Measurements from ENCODE around the gene ADGRB2. TPM values are rescaled to one million over a fixed set of nuclear protein-coding genes. Genes with fewer than 3 reads are reported as not detected.

ADGRB2 gene
- total and polyA plus RNA-seq, 2 experiments from 2014 or later = 0.51 to 3.6 TPM

DNA sequence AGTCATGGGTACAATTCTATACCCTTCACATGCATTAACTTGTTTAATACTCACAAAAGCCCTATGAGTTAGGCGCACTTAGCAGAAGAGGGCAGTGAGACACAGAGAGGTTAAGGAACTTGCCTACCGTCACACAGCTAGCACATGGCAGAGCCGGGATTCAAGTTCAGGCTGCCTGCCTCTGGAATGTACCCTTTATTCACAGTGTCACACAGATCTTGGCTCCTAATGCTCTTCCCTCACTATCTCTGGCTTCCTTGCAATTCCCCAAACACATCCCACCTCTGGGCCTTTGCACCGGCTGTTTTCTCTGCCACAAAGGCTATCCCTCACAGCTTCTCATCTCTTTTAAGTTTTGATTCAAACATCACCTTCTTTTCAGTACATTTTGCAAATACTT lies 85.5 kb downstream of the ADGRB2 start:
- Histone ChIP-seq H4K20me1 (ENCODE audit: insufficient read depth) (no peaks in the 10 kb centered on the region), H3K9me2 (ENCODE audit: insufficient read depth) (no peaks in the 10 kb centered on the region), H3K9me3 (ENCODE audit: low read depth) (no peaks in the 10 kb centered on the region), H3K36me3 (ENCODE audit: low read depth) (peaks cover 3% of the 10 kb centered on the region; the same call in 1 of the 2 replicates), H3K27ac (no peak overlapping the region), H3K4me1 (ENCODE audit: insufficient read depth) (no peaks in the 10 kb centered on the region), H3F3A (ENCODE audit: insufficient read depth) (no peaks in the 10 kb centered on the region), H3K4me2 (ENCODE audit: unreplicated experiment) (no peak overlapping the region), H3K4me3 (no peak overlapping the region), H3K9ac (no peak overlapping the region), H3K27me3 (replicated peaks; ENCODE audit: insufficient read depth) (no peaks in the 10 kb centered on the region), H2AFZ (no peak overlapping the region), H3K79me2 (ENCODE audit: insufficient read depth) (no peaks in the 10 kb centered on the region)
- DNase-seq = no peak
- WGBS, 2 experiments (ENCODE audit: low coverage in 1 of 2, low lambda C conversion rate in 2 of 2, missing lambda C conversion rate in 2 of 2) = 89 to 92% methylated on average over 4 of the region's 4 CpGs
- in situ Hi-C loops (cut with MboI) = no loop called here
- no peak for TF ChIP-seq EZH2 (IDR thresholded peaks at IDR 0.05; ENCODE audit: insufficient read depth, poor library complexity, severe bottlenecking)
- no peak for TF ChIP-seq EZH2phosphoT487 (IDR thresholded peaks at IDR 0.05; ENCODE audit: insufficient read depth, low read depth)

DNA sequence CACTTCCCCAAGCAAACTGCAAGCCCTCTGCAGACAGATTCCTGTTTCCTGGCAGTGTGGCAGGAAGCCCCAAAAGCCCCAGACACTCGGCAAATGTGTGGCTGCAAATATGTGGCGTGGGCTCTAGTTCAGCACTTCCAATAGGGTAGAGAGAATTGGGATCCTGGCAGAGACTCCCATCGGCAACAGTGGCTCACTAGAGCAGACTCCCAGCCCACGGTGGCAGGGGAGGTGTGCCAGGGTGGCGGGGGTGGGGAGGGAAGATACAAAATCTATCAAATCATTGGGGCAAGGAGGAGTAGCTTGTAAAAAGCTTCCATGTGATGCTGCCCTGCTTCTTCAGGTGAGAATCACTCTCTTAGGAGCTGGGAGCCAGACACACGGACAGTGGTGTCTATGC lies 86.2 kb downstream of the ADGRB2 start:
- in situ Hi-C loops (cut with MboI) = no loop called here
- H3K27ac ChIP-seq = no peak overlapping the region

DNA sequence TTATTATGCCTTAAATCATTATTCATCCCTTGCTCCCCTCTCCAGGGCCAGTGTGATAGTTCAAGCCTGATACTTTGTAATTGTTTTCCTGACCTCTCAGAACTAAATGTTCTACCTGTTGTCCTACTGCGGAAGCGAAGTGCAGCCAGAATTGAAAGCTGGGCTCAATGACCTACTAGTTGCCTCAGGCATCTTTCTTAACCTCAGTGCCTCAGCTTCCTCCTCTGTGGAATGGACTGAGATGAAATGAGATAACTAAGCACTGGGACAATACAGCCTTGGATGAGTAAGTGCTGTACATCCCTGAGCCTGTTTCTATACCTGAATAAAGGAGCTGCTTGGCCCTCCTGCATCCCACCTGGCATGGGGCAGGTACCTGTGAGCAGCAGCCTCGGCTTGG lies 86.7 kb downstream of the ADGRB2 start:
- Histone ChIP-seq H3K79me2 (ENCODE audit: insufficient read depth) (no peaks in the 10 kb centered on the region), H4K20me1 (ENCODE audit: insufficient read depth) (no peaks in the 10 kb centered on the region), H3K9me2 (ENCODE audit: insufficient read depth) (no peaks in the 10 kb centered on the region), H3K9me3 (ENCODE audit: low read depth) (no peaks in the 10 kb centered on the region), H3K27ac (no peak overlapping the region), H3K36me3 (ENCODE audit: low read depth) (peaks cover 3% of the 10 kb centered on the region; the same call in 1 of the 2 replicates), H3K4me1 (ENCODE audit: insufficient read depth) (no peaks in the 10 kb centered on the region), H3K4me2 (ENCODE audit: unreplicated experiment) (no peak overlapping the region), H3F3A (ENCODE audit: insufficient read depth) (no peaks in the 10 kb centered on the region), H3K27me3 (replicated peaks; ENCODE audit: insufficient read depth) (no peaks in the 10 kb centered on the region), H3K4me3 (no peak overlapping the region), H2AFZ (no peak overlapping the region), H3K9ac (no peak overlapping the region)
- no peak for DNase-seq
- in situ Hi-C loops (cut with MboI) = no loop called here
- WGBS, 2 experiments (ENCODE audit: low coverage in 1 of 2, low lambda C conversion rate in 2 of 2, missing lambda C conversion rate in 2 of 2) = 76 to 84% methylated on average over 3 of the region's 3 CpGs
- TF ChIP-seq EZH2 (IDR thresholded peaks at IDR 0.05; ENCODE audit: insufficient read depth, poor library complexity, severe bottlenecking) = no peak
- TF ChIP-seq EZH2phosphoT487 (IDR thresholded peaks at IDR 0.05; ENCODE audit: insufficient read depth, low read depth) = no peak

More for the DNA sequence above, 86.2 kb downstream of the ADGRB2 start:
- H3K9ac ChIP-seq = no peak overlapping the region
- H2AFZ ChIP-seq = no peak overlapping the region
- no peaks in the 10 kb centered on the region for H3K79me2 ChIP-seq (ENCODE audit: insufficient read depth)
- TF ChIP-seq EZH2phosphoT487 (IDR thresholded peaks at IDR 0.05; ENCODE audit: insufficient read depth, low read depth) = no peak
- no peak for TF ChIP-seq EZH2 (IDR thresholded peaks at IDR 0.05; ENCODE audit: insufficient read depth, poor library complexity, severe bottlenecking)
- H3K36me3 ChIP-seq (ENCODE audit: low read depth) = peaks cover 3% of the 10 kb centered on the region; the same call in 1 of the 2 replicates
- no peaks in the 10 kb centered on the region for H3K9me2 ChIP-seq (ENCODE audit: insufficient read depth)
- WGBS, 2 experiments (ENCODE audit: low coverage in 1 of 2, low lambda C conversion rate in 2 of 2, missing lambda C conversion rate in 2 of 2) = 75 to 84% methylated on average over 6 of the region's 6 CpGs
- no peak overlapping the region for H3K4me2 ChIP-seq (ENCODE audit: unreplicated experiment)
- DNase-seq = no peak
- H3K4me1 ChIP-seq (ENCODE audit: insufficient read depth) = no peaks in the 10 kb centered on the region
- H4K20me1 ChIP-seq (ENCODE audit: insufficient read depth) = no peaks in the 10 kb centered on the region
- no peaks in the 10 kb centered on the region for H3F3A ChIP-seq (ENCODE audit: insufficient read depth)
- H3K4me3 ChIP-seq = no peak overlapping the region
- no peaks in the 10 kb centered on the region for H3K9me3 ChIP-seq (ENCODE audit: low read depth)
- H3K27me3 ChIP-seq (replicated peaks; ENCODE audit: insufficient read depth) = no peaks in the 10 kb centered on the region

Small RNAs within 50 kb of the gene (microRNA-seq; reads per million reads assigned to microRNA genes)
- not detected for gene MIR4254 (ENCODE audit: borderline number of aligned reads)

Small RNAs within 50 kb of the gene (small RNA-seq; reads per million reads assigned to genes)
- not detected for gene MIR4254 (ENCODE audit: low read depth, low replicate concordance)

Other genes starting within 250 kb of the ADGRB2 start
- 3.5 and 4.7 TPM in 2 replicates for gene TINAGL1, start 187.8 kb downstream of the ADGRB2 start, total RNA-seq (2014; rRNA removed; shearing (Covaris generic))
- gene TINAGL1, start 187.8 kb downstream of the ADGRB2 start, polyA plus RNA-seq (2016; fragmentation: Nextera tagmentation; extraction: Ambion mirVana) = 1.1 and 1.4 TPM in 2 replicates
- gene HCRTR1, start 146.7 kb downstream of the ADGRB2 start, total RNA-seq (2014; rRNA removed; shearing (Covaris generic)) = not detected in 2 replicates
- gene HCRTR1, start 146.7 kb downstream of the ADGRB2 start, polyA plus RNA-seq (2016; fragmentation: Nextera tagmentation; extraction: Ambion mirVana) = not detected in 2 replicates
- 97.5 and 131 TPM in 2 replicates for gene PEF1, start 119.5 kb downstream of the ADGRB2 start, total RNA-seq (2014; rRNA removed; shearing (Covaris generic))
- 71.3 and 77.8 TPM in 2 replicates for gene PEF1, start 119.5 kb downstream of the ADGRB2 start, polyA plus RNA-seq (2016; fragmentation: Nextera tagmentation; extraction: Ambion mirVana)
- 234 and 247 TPM in 2 replicates for gene COL16A1, start 60.3 kb downstream of the ADGRB2 start, total RNA-seq (2014; rRNA removed; shearing (Covaris generic))
- 67.3 and 68.7 TPM in 2 replicates for gene COL16A1, start 60.3 kb downstream of the ADGRB2 start, polyA plus RNA-seq (2016; fragmentation: Nextera tagmentation; extraction: Ambion mirVana)
- gene SPOCD1, start 51.7 kb upstream of the ADGRB2 start, total RNA-seq (2014; rRNA removed; shearing (Covaris generic)) = 36.8 and 43.0 TPM in 2 replicates
- 27.8 and 27.9 TPM in 2 replicates for gene SPOCD1, start 51.7 kb upstream of the ADGRB2 start, polyA plus RNA-seq (2016; fragmentation: Nextera tagmentation; extraction: Ambion mirVana)
- gene PTP4A2, start 174.0 kb upstream of the ADGRB2 start, total RNA-seq (2014; rRNA removed; shearing (Covaris generic)) = 379 and 430 TPM in 2 replicates
- gene PTP4A2, start 174.0 kb upstream of the ADGRB2 start, polyA plus RNA-seq (2016; fragmentation: Nextera tagmentation; extraction: Ambion mirVana) = 292 and 376 TPM in 2 replicates
- gene KHDRBS1, start 249.5 kb upstream of the ADGRB2 start, total RNA-seq (2014; rRNA removed; shearing (Covaris generic)) = 41.7 and 50.6 TPM in 2 replicates
- gene KHDRBS1, start 249.5 kb upstream of the ADGRB2 start, polyA plus RNA-seq (2016; fragmentation: Nextera tagmentation; extraction: Ambion mirVana) = 65.7 and 68.6 TPM in 2 replicates

Measured in GM23248 (cell line).